A673 (cell line): Measurements from ENCODE around the gene TAPBP. TPM values are rescaled to one million over a fixed set of nuclear protein-coding genes. Genes with fewer than 3 reads are reported as not detected.

Experiments used
- BruUV-seq: library from RNA; stranded (reverse); fragments of 400-500 nt; replicated peaks from 2 replicates; lab custom pipeline; 2021; lab: Mats Ljungman, UMichigan
- CTCF ChIA-PET: fragments of 300-600 bp; sonication (Branson Sonifier 250); formaldehyde crosslinking; loops from one replicate; lab custom pipeline; 2022; ENCODE audit warnings: antibody characterized with exemption; lab: Charles Lee
- POLR2A ChIA-PET: fragments of 300-600 bp; sonication (Branson Sonifier 250); formaldehyde crosslinking; loops from one replicate; lab custom pipeline; 2022; ENCODE audit warnings: antibody characterized with exemption; ENCODE audit not compliant: low non-redundant PET; lab: Charles Lee
- DNase-seq: peaks from one replicate; pipeline ENCODE4 v3.0.0-alpha.2; 2015; ENCODE audit warnings: low spot score
- H3K27ac ChIP-seq: fragments of 200-600 bp; sonication (generic); 2 replicates; pipeline ENCODE4 v1.5.1; 2016; ENCODE audit warnings: mixed run types, low read depth, mild to moderate bottlenecking, mixed read lengths, antibody characterized with exemption, low read length; ENCODE audit not compliant: poor library complexity, severe bottlenecking
- H3K27me3 ChIP-seq: fragments of 200-600 bp; sonication (generic); replicated peaks from 2 replicates; pipeline ENCODE4 v1.6.1; 2017; ENCODE audit warnings: mixed run types, low read depth, mild to moderate bottlenecking, mixed read lengths, antibody characterized with exemption, low read length; ENCODE audit not compliant: insufficient read depth, poor library complexity
- H3K36me3 ChIP-seq: fragments of 200-600 bp; sonication (generic); 2 replicates; pipeline ENCODE4 v1.6.1; 2016; ENCODE audit warnings: mixed run types, mild to moderate bottlenecking, mixed read lengths, antibody characterized with exemption, low read length; ENCODE audit not compliant: insufficient read depth, poor library complexity, severe bottlenecking
- H3K4me1 ChIP-seq: fragments of 200-600 bp; sonication (generic); 2 replicates; pipeline ENCODE4 v1.6.1; 2017; ENCODE audit warnings: mixed run types, mild to moderate bottlenecking, mixed read lengths, antibody characterized with exemption, low read length; ENCODE audit not compliant: insufficient read depth, poor library complexity, severe bottlenecking
- H3K4me3 ChIP-seq: fragments of 200-600 bp; sonication (generic); 2 replicates; pipeline ENCODE4 v1.5.1; 2016; ENCODE audit warnings: low read depth, mixed run types, mild to moderate bottlenecking, mixed read lengths, low read length; ENCODE audit not compliant: poor library complexity, severe bottlenecking
- H3K9me3 ChIP-seq: fragments of 200-600 bp; sonication (generic); 2 replicates; pipeline ENCODE4 v1.6.1; 2016; ENCODE audit warnings: mixed run types, low read depth, mild to moderate bottlenecking, mixed read lengths, antibody characterized with exemption, low read length; ENCODE audit not compliant: poor library complexity, severe bottlenecking
- CTCF ChIP-seq: fragments of 300-800, 200-600 bp; sonication (generic); conservative IDR thresholded peaks from 2 replicates; pipeline ENCODE4 v1.5.1; 2017; ENCODE audit warnings: low read depth, mild to moderate bottlenecking, antibody characterized with exemption, low read length, moderate library complexity, mixed read lengths
- EZH2 ChIP-seq: fragments of 200-600 bp; sonication (generic); IDR thresholded peaks from 2 replicates; pipeline ENCODE4 v1.6.1; 2017; ENCODE audit warnings: borderline replicate concordance, low read depth, mild to moderate bottlenecking, mixed read lengths, antibody characterized with exemption, low read length; ENCODE audit not compliant: poor library complexity, severe bottlenecking
- intact Hi-C: fragments of 100-400 bp; cut with micrococcal nuclease; formaldehyde crosslinking; loops from one replicate; pipeline ENCODE4 v1.10.0; 2022; ENCODE audit not compliant: unreplicated experiment
- total RNA-seq: library from RNA; stranded (reverse); gene quantifications from 2 replicates; pipeline ENCODE4 v1.2.3, GENCODE V29; 2021

Gene TAPBP
- total RNA-seq, 1 experiment from 2014 or later, result 87.8 TPM

DNA sequence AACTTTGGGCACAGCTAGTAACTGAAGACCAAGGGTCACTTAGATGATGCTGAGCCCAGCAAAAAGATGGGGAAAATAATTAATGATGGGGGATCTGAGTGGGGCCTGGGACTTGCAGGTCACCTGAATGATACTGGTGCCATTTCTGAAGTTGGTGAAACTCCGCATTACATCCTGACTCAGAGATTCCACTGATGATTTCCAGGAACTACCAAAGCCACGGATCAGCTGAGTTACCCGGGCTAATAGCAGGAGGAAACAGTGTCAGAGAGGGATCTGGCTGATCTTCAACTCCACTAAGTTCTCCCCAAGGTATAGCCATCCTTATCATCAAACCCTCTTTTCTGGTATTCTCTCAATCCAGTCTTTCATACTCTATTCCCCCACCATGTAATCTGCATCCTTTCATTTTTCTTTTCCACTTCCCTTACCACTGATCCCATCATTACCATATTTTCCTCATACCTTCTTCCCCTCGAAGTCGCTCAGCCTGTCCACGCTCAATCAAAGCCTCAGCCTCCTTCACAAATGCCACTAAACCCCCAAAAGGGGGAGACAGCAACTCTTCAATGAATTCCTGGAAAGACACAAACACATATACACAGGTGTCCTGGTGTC, 62.4 kb downstream of the TAPBP start:
- no peak overlapping the region for H3K4me3 ChIP-seq
- H3K4me1 ChIP-seq, result peaks cover 16% of the 10 kb centered on the region
- CTCF ChIA-PET, result no interaction called here
- TF ChIP-seq EZH2 (no peak), CTCF (no peak)
- no peak for DNase-seq
- H3K9me3 ChIP-seq, result no peaks in the 10 kb centered on the region
- no TSS peak for BruUV-seq
- H3K27ac ChIP-seq, result no peak overlapping the region
- peaks cover 3% of the 10 kb centered on the region for H3K36me3 ChIP-seq
- POLR2A ChIA-PET, result no interaction called here
- intact Hi-C loops, result no loop called here
- H3K27me3 ChIP-seq, result no peaks in the 10 kb centered on the region

- peaks cover 16% of the 10 kb centered on the region for H3K4me1 ChIP-seq
- no TSS peak for BruUV-seq
- intact Hi-C loops, result no loop called here
- H3K36me3 ChIP-seq, result peaks cover 3% of the 10 kb centered on the region
- ChIA-PET CTCF (no interaction called here), POLR2A (interaction anchor here (0.6 kb wide), 1 partner anchor 95 kb away, joined by 21 read pairs; no protein-coding TSS in a partner anchor)
- H3K9me3 ChIP-seq, result no peaks in the 10 kb centered on the region
- H3K27me3 ChIP-seq, result no peaks in the 10 kb centered on the region
- no peak overlapping the region for H3K27ac ChIP-seq
- TF ChIP-seq EZH2 (no peak), CTCF (no peak)
- DNase-seq, result no peak
- H3K4me3 ChIP-seq, result no peak overlapping the region
Measured at GRCh38 chr6:33250731-33251130, 63.1 kb downstream of the TAPBP start.

- no peaks in the 10 kb centered on the region for H3K27me3 ChIP-seq
- CTCF ChIA-PET, result interaction anchor here (0.5 to 1.0 kb wide), 2 partner anchors 190 to 250 kb away, joined by 3 read pairs; no protein-coding TSS in a partner anchor
- peaks cover 16% of the 10 kb centered on the region for H3K4me1 ChIP-seq
- intact Hi-C loops, result loop anchor here (1.0 to 2.0 kb wide), 4 partner anchors 41 to 131 kb away; partner anchors contain the start of genes RING1, RXRB and SLC39A7
- peaks cover 3% of the 10 kb centered on the region for H3K36me3 ChIP-seq
- no peak for TF ChIP-seq CTCF
- TF ChIP-seq EZH2, result no peak
- H3K9me3 ChIP-seq, result no peaks in the 10 kb centered on the region
- peak overlapping the region; percentile 94 for H3K27ac ChIP-seq
- no peak for DNase-seq
- BruUV-seq, result TSS peak; percentile 69
- peak overlapping the region; percentile 59 for H3K4me3 ChIP-seq
- POLR2A ChIA-PET, result interaction anchor here (0.6 to 2.0 kb wide), 2 partner anchors 16 to 278 kb away, joined by 8 to 13 read pairs; no protein-coding TSS in a partner anchor
Measured at GRCh38 chr6:33249732-33250630, 63.9 kb downstream of the TAPBP start.
